Natural killer cell (primary cell): ENCODE data around the gene PSMD14. TPM values are rescaled to one million over a fixed set of nuclear protein-coding genes. Genes with fewer than 3 reads are reported as not detected.

Source experiments
- ATAC-seq, 3 donors: fragments of 150-1000 bp in 2 of 3; fragments of 200-7000 bp in 1 of 3; cut with Tn5 transposase; 1 replicate in 1 of 3; 2 replicates in 2 of 3; pipeline ENCODE4 v1.10.0; 2021; ENCODE audit warnings: mild to moderate bottlenecking in 2 of 3, moderate library complexity in 2 of 3
- DNase-seq, 2 donors: peaks; one replicate each; pipeline versions ENCODE4 v3.0.0 to v3.0.0-alpha.2; 2013 to 2021; ENCODE audit warnings: mixed read lengths in 1 of 2
- H3K27ac ChIP-seq: one replicate; pipeline ENCODE4 v1.5.1; 2013; ENCODE audit warnings: mild to moderate bottlenecking, low read length
- H3K27me3 ChIP-seq: one replicate; pipeline ENCODE4 v1.6.1; 2013; ENCODE audit warnings: low read length; ENCODE audit not compliant: control insufficient read depth, insufficient read depth
- H3K36me3 ChIP-seq: one replicate; pipeline ENCODE4 v1.6.1; 2013; ENCODE audit warnings: low read length; ENCODE audit not compliant: control insufficient read depth, insufficient read depth
- H3K4me1 ChIP-seq: one replicate; pipeline ENCODE4 v1.6.1; 2013; ENCODE audit warnings: low read length; ENCODE audit not compliant: control insufficient read depth, insufficient read depth
- H3K4me3 ChIP-seq: one replicate; pipeline ENCODE4 v1.5.1; 2013; ENCODE audit warnings: low read length
- H3K9me3 ChIP-seq: one replicate; pipeline ENCODE4 v1.6.1; 2013; ENCODE audit warnings: low read length; ENCODE audit not compliant: control insufficient read depth, insufficient read depth
- H3K27ac Mint-ChIP-seq, 2 donors: one replicate each; pipeline ENCODE4 v1.8.0; 2022; ENCODE audit warnings: mild to moderate bottlenecking in 2 of 2, mixed read lengths in 2 of 2, moderate library complexity in 1 of 2
- H3K27me3 Mint-ChIP-seq, 2 donors: one replicate each; pipeline ENCODE4 v1.8.0; 2022; ENCODE audit warnings: low read depth in 2 of 2, mixed read lengths in 2 of 2
- H3K36me3 Mint-ChIP-seq: one replicate; pipeline ENCODE4 v1.8.0; 2022; ENCODE audit warnings: mixed read lengths
- H3K4me1 Mint-ChIP-seq, 2 donors: one replicate each; pipeline ENCODE4 v1.8.0; 2022; ENCODE audit warnings: mixed read lengths in 2 of 2
- H3K4me3 Mint-ChIP-seq: one replicate; pipeline ENCODE4 v1.8.0; 2022; ENCODE audit warnings: mild to moderate bottlenecking, moderate library complexity, mixed read lengths
- H3K9me3 Mint-ChIP-seq, 2 donors: one replicate each; pipeline ENCODE4 v1.8.0; 2022; ENCODE audit warnings: mixed read lengths in 2 of 2
- CTCF ChIP-seq: fragments of 200-600 bp; IDR thresholded peaks from one replicate; pipeline ENCODE4 v1.8.0; 2022; ENCODE audit warnings: antibody characterized with exemption
- WGBS: methylation state at CpG from one replicate; pipeline ENCODE4 v1.1.7; 2013; ENCODE audit warnings: missing lambda C conversion rate; ENCODE audit not compliant: insufficient coverage; 5-methylcytosine and 5-hydroxymethylcytosine counted together
- intact Hi-C: fragments of 100-400 bp; cut with micrococcal nuclease; formaldehyde crosslinking; loops from one replicate; pipeline ENCODE4 v1.14.2; 2022
- total RNA-seq, 4 donors: library from RNA; stranded (reverse); fragments of 120-200 nt in 1 of 4; gene quantifications; one replicate each; pipeline versions ENCODE4 v1.2.3 to v1.2.4, GENCODE V29; 2013 to 2022

Gene PSMD14
- total RNA-seq, 3 donors from 2014 or later (not counting 1 experiment from before 2014, with no cell fraction given) = 34.2 to 40.9 (median 36.2) TPM

GRCh38 chr2:161416708-161417437 is 108.6 kb downstream of the PSMD14 start:
- peak overlapping the region; percentile 49 for H3K4me3 Mint-ChIP-seq
- H3K9me3 Mint-ChIP-seq = no peaks in the 10 kb centered on the region
- H3K4me1 Mint-ChIP-seq = peaks cover 37 to 50% of the 10 kb centered on the region in 2 donors
- H3K27me3 Mint-ChIP-seq = peaks cover 66 to 80% of the 10 kb centered on the region in 2 donors
- no peaks in the 10 kb centered on the region for H3K36me3 Mint-ChIP-seq
- intact Hi-C loops = no loop called here
- no peak overlapping the region for H3K27ac ChIP-seq
- no peak for TF ChIP-seq CTCF
- 10% methylated on average over 41 of the region's 41 CpGs for WGBS
- peaks cover 40% of the 10 kb centered on the region for H3K4me1 ChIP-seq
- ATAC-seq (no peak), DNase-seq (peak in 1 of 2 donors; percentile 17)
- no peaks in the 10 kb centered on the region for H3K36me3 ChIP-seq
- H3K9me3 ChIP-seq = no peaks in the 10 kb centered on the region
- no peak overlapping the region for H3K4me3 ChIP-seq
- no peak overlapping the region for H3K27ac Mint-ChIP-seq
- peaks cover 61% of the 10 kb centered on the region for H3K27me3 ChIP-seq

- TF ChIP-seq CTCF = no peak
- Histone ChIP-seq H3K36me3 (no peaks in the 10 kb centered on the region), H3K4me1 (peaks cover 40% of the 10 kb centered on the region), H3K4me3 (no peak overlapping the region), H3K27ac (no peak overlapping the region), H3K9me3 (no peaks in the 10 kb centered on the region), H3K27me3 (peaks cover 69% of the 10 kb centered on the region)
- peaks cover 74 to 88% of the 10 kb centered on the region in 2 donors for H3K27me3 Mint-ChIP-seq
- peaks cover 37 to 50% of the 10 kb centered on the region in 2 donors for H3K4me1 Mint-ChIP-seq
- WGBS = 18% methylated on average over 19 of the region's 21 CpGs
- ATAC-seq = no peak
- peaks cover 6% of the 10 kb centered on the region for H3K36me3 Mint-ChIP-seq
- intact Hi-C loops = no loop called here
- DNase-seq = no peak
- H3K9me3 Mint-ChIP-seq = no peaks in the 10 kb centered on the region
- no peak overlapping the region for H3K27ac Mint-ChIP-seq
- H3K4me3 Mint-ChIP-seq = peak overlapping the region; percentile 35
Observed at GRCh38 chr2:161417438-161418274, 109.4 kb downstream of the PSMD14 start.

- ATAC-seq (no peak), DNase-seq (no peak)
- no peak for TF ChIP-seq CTCF
- Mint-ChIP-seq H3K27me3 (peaks cover 78 to 92% of the 10 kb centered on the region in 2 donors), H3K4me1 (peaks cover 37 to 50% of the 10 kb centered on the region in 2 donors), H3K36me3 (peaks cover 7% of the 10 kb centered on the region), H3K27ac (no peak overlapping the region), H3K9me3 (no peaks in the 10 kb centered on the region), H3K4me3 (no peak overlapping the region)
- WGBS = 7% methylated on average over 15 of the region's 15 CpGs
- Histone ChIP-seq H3K4me3 (no peak overlapping the region), H3K27ac (no peak overlapping the region), H3K4me1 (peaks cover 44% of the 10 kb centered on the region), H3K27me3 (peaks cover 75% of the 10 kb centered on the region), H3K36me3 (no peaks in the 10 kb centered on the region), H3K9me3 (no peaks in the 10 kb centered on the region)
- intact Hi-C loops = no loop called here
Observed at GRCh38 chr2:161418275-161418714, 110.1 kb downstream of the PSMD14 start.
